Activated CD8-positive, alpha-beta memory T cell treated with anti-CD3 and anti-CD28 coated beads for 48 hours (primary cell): Measurements from ENCODE around the gene BROX.
"Not testable (repeated sequence)": the region's sequence is repeated elsewhere in the genome, so short reads cannot be mapped to it uniquely, and the experiment has no call there.

ENCODE experiments used
- DNase-seq, 3 experiments: peaks; one replicate each; pipeline ENCODE4 v3.0.0-alpha.2; 2020; ENCODE audit warnings: low read depth in 2 of 3, low spot score in 2 of 3

BROX gene, protein sequence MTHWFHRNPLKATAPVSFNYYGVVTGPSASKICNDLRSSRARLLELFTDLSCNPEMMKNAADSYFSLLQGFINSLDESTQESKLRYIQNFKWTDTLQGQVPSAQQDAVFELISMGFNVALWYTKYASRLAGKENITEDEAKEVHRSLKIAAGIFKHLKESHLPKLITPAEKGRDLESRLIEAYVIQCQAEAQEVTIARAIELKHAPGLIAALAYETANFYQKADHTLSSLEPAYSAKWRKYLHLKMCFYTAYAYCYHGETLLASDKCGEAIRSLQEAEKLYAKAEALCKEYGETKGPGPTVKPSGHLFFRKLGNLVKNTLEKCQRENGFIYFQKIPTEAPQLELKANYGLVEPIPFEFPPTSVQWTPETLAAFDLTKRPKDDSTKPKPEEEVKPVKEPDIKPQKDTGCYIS

DNA sequence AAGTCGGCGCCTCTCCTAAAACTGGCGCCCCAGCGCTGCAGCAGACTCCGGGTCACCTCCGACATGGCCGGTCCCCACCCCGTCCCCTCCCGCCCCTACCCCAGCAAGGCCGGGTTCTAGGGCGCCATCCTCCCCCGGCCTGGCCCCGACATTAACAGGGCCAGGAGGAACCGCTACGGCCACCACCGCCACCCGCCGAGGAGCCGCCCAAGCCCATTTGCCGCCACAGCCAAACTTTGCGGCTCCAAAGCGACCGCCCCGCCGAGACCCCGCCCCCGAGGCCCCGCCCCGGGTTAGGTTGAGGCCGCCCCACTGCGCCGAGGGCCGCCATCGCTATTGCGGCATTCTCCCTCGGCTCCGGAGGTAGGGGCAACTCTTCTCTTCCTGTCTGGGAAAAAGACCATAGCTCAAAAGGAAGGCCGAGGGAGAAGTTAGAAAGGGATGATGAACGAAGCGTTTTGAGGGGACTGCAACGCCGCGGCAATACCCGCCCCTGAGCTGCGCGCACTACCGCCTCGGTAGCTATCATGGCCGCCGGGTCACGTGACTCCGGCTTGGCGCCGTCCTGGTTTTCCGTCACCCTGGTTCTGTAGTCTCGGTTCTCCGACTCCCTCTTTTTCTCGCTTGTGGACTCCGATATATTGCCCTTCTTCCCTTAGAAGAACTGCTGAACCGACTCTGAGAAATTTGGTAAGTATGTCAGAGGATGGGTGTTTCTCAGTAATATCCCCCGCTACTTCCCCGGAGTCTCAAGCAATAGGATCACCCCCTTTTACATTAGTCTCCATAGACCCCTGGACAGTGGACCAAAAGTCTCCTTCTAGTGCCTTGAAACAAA, at the start of gene BROX, which contains the start of gene AIDA:
Gene BROX, plus strand, starts transcription at position 312 of the 838 bp plus-strand sequence. CDS start 3,136 bp downstream, outside the sequence.
Gene AIDA, minus strand, starts transcription at position 239 of the 838 bp plus-strand sequence. Its CDS starts 174 bp downstream, at position 65.
- DNase-seq = peak; percentile 87 to 94 (median 88)

DNA sequence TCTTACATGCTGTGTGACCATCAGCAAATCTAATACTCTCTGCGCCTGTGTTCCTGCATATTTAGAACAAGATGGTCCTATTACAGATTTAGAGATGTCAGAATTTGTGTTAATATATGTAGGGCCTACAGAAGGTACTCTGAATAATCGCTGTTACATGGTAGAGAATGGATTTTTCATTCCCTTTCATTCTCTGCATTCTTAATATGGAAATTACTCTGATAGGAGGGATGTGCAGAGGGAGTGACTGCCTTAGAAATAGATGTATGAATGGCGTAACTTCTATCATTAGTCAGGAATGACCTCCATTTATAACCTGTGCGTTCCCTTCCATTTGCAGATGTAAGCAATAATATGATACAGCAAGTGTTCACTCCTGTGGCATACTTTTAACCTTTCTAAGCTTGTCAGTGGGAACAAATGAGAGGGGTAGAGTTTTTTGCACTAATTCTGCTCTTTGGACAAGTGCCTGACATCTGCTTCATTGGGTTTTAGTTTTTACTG, 48.9 kb upstream of the BROX start:
- no peak for DNase-seq

GRCh38 chr1:222665964-222666363, 46.4 kb upstream of the BROX start:
- no peak for DNase-seq

DNA sequence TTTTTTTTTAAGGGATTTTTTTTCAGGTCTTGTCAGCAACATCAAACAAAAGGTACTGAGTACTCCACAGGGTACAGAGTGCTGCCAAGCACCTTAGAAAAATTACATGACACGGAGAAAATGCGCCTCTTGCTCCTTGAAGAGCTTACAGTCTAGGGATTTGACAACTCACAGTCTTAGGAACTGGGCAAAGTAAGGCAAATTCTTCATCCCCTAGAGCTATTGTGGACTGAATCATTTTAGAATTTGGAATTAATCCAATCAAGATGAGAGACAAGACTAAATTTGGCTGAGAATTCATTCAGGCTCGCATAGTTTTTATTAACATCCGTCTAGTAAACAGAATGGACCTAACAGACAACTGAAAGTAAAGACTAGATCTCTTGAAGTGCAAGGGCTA, 44.2 kb upstream of the BROX start:
- DNase-seq = not testable (repeated sequence)

GRCh38 chr1:222669107-222669506, 43.3 kb upstream of the BROX start:
- DNase-seq = not testable (repeated sequence)

DNA sequence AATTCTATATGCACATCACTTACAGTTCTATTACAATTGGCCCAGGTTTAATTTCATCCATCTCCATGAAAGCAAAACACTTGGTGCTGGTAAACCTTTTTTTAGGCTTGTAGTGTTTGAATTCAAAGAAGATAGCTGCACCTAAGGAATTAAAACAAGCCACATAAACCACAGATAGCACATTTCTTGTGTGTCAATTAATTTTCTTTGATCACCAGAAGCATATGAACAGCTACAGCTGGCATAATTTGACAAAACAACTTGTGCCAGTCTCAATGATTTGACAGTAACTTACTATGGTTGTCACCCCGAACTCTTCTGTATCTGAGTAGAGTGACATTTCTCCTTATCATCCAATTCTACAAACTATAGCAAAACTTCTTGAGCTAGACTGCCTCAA, 42.3 kb upstream of the BROX start:
- DNase-seq = no peak

DNA sequence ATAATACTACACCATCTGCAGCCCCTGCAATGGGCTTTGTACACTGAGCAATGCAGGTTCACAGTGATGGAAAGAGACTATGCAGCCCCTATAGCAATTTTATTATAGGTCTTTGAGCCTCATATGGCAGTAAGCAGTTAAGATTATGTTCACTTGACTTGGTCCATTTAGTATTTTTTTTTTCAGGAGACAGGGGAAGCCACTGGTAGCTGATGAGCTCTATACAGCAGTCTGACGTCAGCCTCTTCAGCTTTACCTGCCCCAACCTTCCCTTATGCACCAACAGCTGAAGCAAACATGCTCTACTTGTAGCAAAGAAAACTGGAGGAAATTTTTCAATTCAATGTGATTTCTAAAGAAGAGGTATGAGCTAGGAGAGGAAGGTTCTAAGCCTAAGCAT, 32.3 kb upstream of the BROX start:
- DNase-seq = no peak

DNA sequence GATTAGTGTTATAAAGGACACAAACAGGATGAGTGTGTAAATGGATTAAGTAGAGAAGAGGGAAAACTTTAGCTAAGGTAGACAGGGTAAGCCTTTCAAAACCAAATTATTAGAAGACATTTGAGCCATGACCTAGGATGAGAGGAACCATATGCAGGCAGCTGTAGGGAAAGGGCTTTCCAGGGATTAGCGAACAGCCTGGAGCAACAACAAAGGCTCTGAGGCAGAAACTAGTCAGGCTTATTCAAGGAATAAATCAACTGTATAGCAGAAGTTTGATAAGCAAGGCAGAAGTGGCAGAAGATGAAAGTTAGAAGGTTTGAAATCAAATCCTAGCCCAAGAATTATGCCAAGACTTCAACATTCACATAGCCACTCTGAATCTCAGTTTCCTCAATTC, 21.3 kb upstream of the BROX start:
- no peak for DNase-seq

DNA sequence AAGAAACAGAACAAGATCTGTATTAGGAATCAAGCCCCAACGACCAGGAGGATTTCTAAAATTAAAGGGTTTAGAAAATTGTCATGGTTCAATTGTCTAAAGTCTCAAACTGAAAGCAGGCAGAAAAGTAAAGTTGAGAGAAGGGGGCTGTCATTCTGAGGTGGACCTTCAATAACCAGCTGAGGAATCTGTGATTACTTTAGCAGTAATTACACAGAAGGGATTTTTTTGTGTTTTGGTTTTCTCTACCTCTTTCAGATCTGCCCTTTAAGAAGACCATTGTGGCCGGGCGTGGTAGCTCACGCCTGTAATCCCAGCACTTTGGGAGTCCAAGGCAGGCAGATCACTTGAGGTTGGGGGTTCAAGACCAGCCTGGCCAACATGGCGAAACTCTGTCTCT, 17.4 kb upstream of the BROX start:
- no peak for DNase-seq

- DNase-seq = no peak
These were observed 15.6 kb upstream of the BROX start for GRCh38 chr1:222696741-222697140.

- DNase-seq = no peak
These were observed 15.2 kb upstream of the BROX start for GRCh38 chr1:222697203-222697602.

DNA sequence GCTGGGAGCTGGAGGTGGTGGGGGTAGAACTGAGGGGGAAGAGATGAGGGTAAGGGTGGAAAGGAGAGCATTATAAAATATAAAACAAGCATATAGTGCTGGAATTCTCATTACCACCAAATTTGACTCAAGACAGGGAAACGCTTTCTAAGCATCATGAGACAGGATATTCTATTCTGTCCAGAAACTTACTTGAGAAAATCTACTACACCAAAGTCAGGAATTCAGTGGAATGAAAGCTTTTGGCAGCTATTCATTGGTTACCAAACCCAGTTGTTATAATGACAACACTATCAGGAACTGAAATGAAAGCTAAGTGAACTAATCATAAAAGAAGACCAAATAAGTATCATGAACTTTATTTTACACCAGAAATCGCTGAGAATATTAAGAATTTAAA, 14.5 kb upstream of the BROX start:
- DNase-seq = no peak

GRCh38 chr1:222702210-222702609, 10.2 kb upstream of the BROX start:
- DNase-seq = no peak

- DNase-seq = no peak
These were observed 8.1 kb upstream of the BROX start for GRCh38 chr1:222704260-222704659.

DNA sequence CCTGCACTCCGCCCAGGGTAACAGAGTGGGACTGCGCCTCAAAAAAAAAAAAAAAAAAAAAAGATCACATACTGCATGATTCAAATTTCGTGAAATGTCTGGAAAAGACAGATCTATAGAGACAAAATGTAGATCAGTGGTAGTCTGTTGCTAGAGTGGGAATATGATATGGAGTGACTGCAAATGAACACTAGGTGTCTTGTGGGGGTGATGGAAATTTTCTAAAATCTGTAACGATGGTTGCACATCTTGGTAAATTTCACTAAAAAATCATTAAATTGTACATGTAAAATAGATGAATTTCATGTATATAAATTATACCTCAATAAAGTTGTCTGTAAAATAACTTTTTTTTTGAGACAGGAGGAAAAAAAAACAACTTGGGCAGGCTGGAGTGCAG, 5.5 kb upstream of the BROX start:
- DNase-seq = no peak

GRCh38 chr1:222709700-222710153, 2.6 kb upstream of the BROX start:
- no peak for DNase-seq

DNA sequence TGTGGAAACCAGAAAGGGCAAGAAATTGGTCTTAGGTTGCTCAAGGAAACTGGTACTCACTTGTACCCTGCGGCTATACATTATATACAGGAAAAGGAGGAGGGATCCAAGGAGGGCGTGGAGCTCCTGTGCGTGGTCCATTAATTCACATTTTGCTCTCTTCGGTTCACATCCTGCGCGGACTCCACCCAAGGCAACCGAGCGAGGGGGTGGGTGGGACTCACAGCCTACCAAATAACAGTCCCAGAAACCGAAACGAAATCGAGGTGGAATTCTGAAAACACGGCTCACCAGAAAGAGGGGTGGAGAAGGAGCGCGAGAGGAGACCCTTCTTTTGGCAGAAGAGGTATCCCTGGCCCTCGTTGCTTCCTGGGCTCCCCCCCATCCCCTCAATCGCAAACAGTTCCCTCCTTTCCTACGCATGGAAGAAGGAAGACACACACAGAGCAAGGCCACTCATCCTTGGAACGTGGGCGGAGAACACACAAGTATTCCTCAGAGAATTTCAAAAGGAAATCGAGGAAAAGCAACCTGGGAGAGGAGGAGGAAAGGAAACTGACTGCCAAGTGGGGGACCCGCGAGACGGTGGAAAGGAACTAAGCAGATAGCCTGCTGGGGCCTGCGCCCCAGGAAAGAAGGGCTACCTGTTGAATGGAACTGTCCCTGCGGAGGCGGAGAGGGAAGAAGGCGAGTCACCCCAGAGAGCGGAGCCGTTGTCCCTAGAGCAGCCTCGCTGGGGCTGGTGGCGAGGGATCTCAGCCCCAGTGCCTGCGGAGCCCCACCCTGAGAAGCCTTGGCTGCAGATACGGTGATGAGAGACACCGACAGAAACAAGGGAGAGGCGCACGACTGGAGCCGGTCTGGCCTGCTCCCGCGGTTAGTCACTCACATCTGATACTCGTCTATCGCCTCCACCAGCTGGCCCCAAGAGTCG, 778 bp upstream of the BROX start:
- peak; percentile 20 to 30 (median 24) for DNase-seq

- peak; percentile 63 to 79 (median 71) for DNase-seq
These were observed 962 bp downstream of the BROX start for GRCh38 chr1:222713091-222713961.

- no peak for DNase-seq
These were observed 4.0 kb downstream of the BROX start for GRCh38 chr1:222716393-222716792.

DNA sequence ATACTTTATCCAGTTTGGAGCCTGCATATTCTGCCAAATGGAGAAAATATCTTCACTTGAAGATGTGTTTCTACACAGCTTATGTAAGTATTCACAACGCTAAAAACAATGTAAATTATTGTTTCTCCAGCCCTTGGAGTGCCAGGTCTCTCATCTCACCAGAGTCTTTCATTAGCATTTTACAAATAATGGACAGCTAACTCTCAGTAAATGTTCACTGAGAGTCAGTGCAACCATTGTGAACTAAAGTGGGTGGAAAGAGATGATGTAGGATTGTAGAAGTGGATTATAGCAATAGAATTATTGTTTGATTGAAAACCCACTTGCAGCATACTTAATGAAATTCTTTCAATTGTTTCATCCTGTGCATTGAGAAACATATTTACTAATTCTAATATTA, 16.4 kb downstream of the BROX start:
- DNase-seq = no peak
